Measurements from ENCODE around the gene TP53RK.

GRCh38 chr20:46701057-46701456, 11.8 kb upstream of the TP53RK start:
- TF ChIP-seq SETDB1 (CRISPR knock-in tag; IDR thresholded peaks at IDR 0.05; ENCODE audit: borderline replicate concordance) (no peak), ZBTB40 (IDR thresholded peaks at IDR 0.05) (no peak), ZBTB40 (CRISPR knock-in tag; IDR thresholded peaks at IDR 0.05) (no peak), RFX5 (IDR thresholded peaks at IDR 0.05; ENCODE audit: low read depth, low read length) (no peak), KMT2B (CRISPR knock-in tag; IDR thresholded peaks at IDR 0.05) (no peak)
- TF ChIP-seq, protein P1, sequence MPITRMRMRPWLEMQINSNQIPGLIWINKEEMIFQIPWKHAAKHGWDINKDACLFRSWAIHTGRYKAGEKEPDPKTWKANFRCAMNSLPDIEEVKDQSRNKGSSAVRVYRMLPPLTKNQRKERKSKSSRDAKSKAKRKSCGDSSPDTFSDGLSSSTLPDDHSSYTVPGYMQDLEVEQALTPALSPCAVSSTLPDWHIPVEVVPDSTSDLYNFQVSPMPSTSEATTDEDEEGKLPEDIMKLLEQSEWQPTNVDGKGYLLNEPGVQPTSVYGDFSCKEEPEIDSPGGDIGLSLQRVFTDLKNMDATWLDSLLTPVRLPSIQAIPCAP (CRISPR knock-in tag; IDR thresholded peaks at IDR 0.05; ENCODE audit: low read depth), result no peak

Data from HepG2 (cell line).